Measurements from ENCODE around the gene KCTD7. TPM values are rescaled to one million over a fixed set of nuclear protein-coding genes. Genes with fewer than 3 reads are reported as not detected.
A peak's percentile ranks its signal among the peaks of the same experiment; 100 is the strongest.
"Not testable (repeated sequence)": the region's sequence is repeated elsewhere in the genome, so short reads cannot be mapped to it uniquely, and the experiment has no call there.

KCTD7 gene
- total RNA-seq, 1 donor from 2014 or later, result 48.5 TPM

GRCh38 chr7:66630531-66630930 is 1.9 kb downstream of the KCTD7 start:
- TF ChIP-seq CTCF (IDR thresholded peaks at IDR 0.05; ENCODE audit: partially characterized antibody, unreplicated experiment), result no peak
- peaks cover 16% of the 10 kb centered on the region for H3K4me1 Mint-ChIP-seq (ENCODE audit: low read depth, unreplicated experiment)
- peaks cover 8% of the 10 kb centered on the region for H3K27me3 Mint-ChIP-seq (ENCODE audit: unreplicated experiment)
- peak overlapping the region; percentile 85 for H3K4me3 Mint-ChIP-seq (ENCODE audit: unreplicated experiment)
- no peak for DNase-seq
- peaks cover 6% of the 10 kb centered on the region for H3K36me3 Mint-ChIP-seq (ENCODE audit: unreplicated experiment)
- no peaks in the 10 kb centered on the region for H3K9me3 Mint-ChIP-seq (ENCODE audit: unreplicated experiment)
- no peak overlapping the region for H3K27ac Mint-ChIP-seq (ENCODE audit: unreplicated experiment)

GRCh38 chr7:66631471-66631870 is 2.8 kb downstream of the KCTD7 start:
- H3K36me3 Mint-ChIP-seq (ENCODE audit: unreplicated experiment), result peaks cover 6% of the 10 kb centered on the region
- no peaks in the 10 kb centered on the region for H3K9me3 Mint-ChIP-seq (ENCODE audit: unreplicated experiment)
- peaks cover 16% of the 10 kb centered on the region for H3K4me1 Mint-ChIP-seq (ENCODE audit: low read depth, unreplicated experiment)

GRCh38 chr7:66634816-66635215 is 6.1 kb downstream of the KCTD7 start:
- no peaks in the 10 kb centered on the region for H3K9me3 Mint-ChIP-seq (ENCODE audit: unreplicated experiment)

More at GRCh38 chr7:66631471-66631870, 2.8 kb downstream of the KCTD7 start:
- Mint-ChIP-seq H3K27me3 (ENCODE audit: unreplicated experiment) (peaks cover 8% of the 10 kb centered on the region), H3K4me3 (ENCODE audit: unreplicated experiment) (no peak overlapping the region), H3K27ac (ENCODE audit: unreplicated experiment) (no peak overlapping the region)
- DNase-seq, result no peak
- TF ChIP-seq CTCF (IDR thresholded peaks at IDR 0.05; ENCODE audit: partially characterized antibody, unreplicated experiment), result no peak

GRCh38 chr7:66635322-66635981 is 6.8 kb downstream of the KCTD7 start:
- DNase-seq; H3K27ac Mint-ChIP-seq (ENCODE audit: unreplicated experiment); H3K4me1 Mint-ChIP-seq (ENCODE audit: low read depth, unreplicated experiment); H3K9me3 Mint-ChIP-seq (ENCODE audit: unreplicated experiment); H3K27me3 Mint-ChIP-seq (ENCODE audit: unreplicated experiment); H3K36me3 Mint-ChIP-seq (ENCODE audit: unreplicated experiment); H3K4me3 Mint-ChIP-seq (ENCODE audit: unreplicated experiment): not testable (repeated sequence)

More at GRCh38 chr7:66634816-66635215, 6.1 kb downstream of the KCTD7 start:
- H3K27me3 Mint-ChIP-seq (ENCODE audit: unreplicated experiment), result peaks cover 2% of the 10 kb centered on the region
- TF ChIP-seq CTCF (IDR thresholded peaks at IDR 0.05; ENCODE audit: partially characterized antibody, unreplicated experiment), result no peak
- peaks cover 8% of the 10 kb centered on the region for H3K36me3 Mint-ChIP-seq (ENCODE audit: unreplicated experiment)
- no peak overlapping the region for H3K4me3 Mint-ChIP-seq (ENCODE audit: unreplicated experiment)
- peaks cover 6% of the 10 kb centered on the region for H3K4me1 Mint-ChIP-seq (ENCODE audit: low read depth, unreplicated experiment)
- H3K27ac Mint-ChIP-seq (ENCODE audit: unreplicated experiment), result no peak overlapping the region
- no peak for DNase-seq

- not testable (repeated sequence) for H3K27ac Mint-ChIP-seq (ENCODE audit: unreplicated experiment); H3K9me3 Mint-ChIP-seq (ENCODE audit: unreplicated experiment); H3K36me3 Mint-ChIP-seq (ENCODE audit: unreplicated experiment); DNase-seq; H3K27me3 Mint-ChIP-seq (ENCODE audit: unreplicated experiment); H3K4me1 Mint-ChIP-seq (ENCODE audit: low read depth, unreplicated experiment); H3K4me3 Mint-ChIP-seq (ENCODE audit: unreplicated experiment)
Observed at GRCh38 chr7:66635982-66636546, 7.4 kb downstream of the KCTD7 start.

Data from glutamatergic neuron (in vitro differentiated cells).